ENCODE measurements around the gene RHO.

The RHO gene

GRCh38 chr3:129548104-129548965 lies 19.9 kb downstream of the RHO start:
- no peak for DNase-seq

- DNase-seq = no peak
Observed at GRCh38 chr3:129549006-129549800, 20.8 kb downstream of the RHO start.

- DNase-seq = no peak
Observed at GRCh38 chr3:129549805-129550204, 21.4 kb downstream of the RHO start.

- no peak for DNase-seq
Observed at GRCh38 chr3:129552287-129553050, 24.0 kb downstream of the RHO start.

GRCh38 chr3:129553171-129553570 lies 24.7 kb downstream of the RHO start:
- DNase-seq = no peak

GRCh38 chr3:129553719-129554118 lies 25.3 kb downstream of the RHO start:
- no peak for DNase-seq

GRCh38 chr3:129554356-129555152 lies 26.1 kb downstream of the RHO start:
- DNase-seq = no peak

GRCh38 chr3:129555153-129555550 lies 26.7 kb downstream of the RHO start:
- DNase-seq = no peak

- no peak for DNase-seq
Observed at GRCh38 chr3:129555616-129556357, 27.3 kb downstream of the RHO start.

- no peak for DNase-seq
Observed at GRCh38 chr3:129556358-129556695, 27.9 kb downstream of the RHO start.

- no peak for DNase-seq
Observed at GRCh38 chr3:129556890-129557547, 28.6 kb downstream of the RHO start.

GRCh38 chr3:129557548-129557894 lies 29.1 kb downstream of the RHO start:
- DNase-seq = no peak

- DNase-seq = no peak
Observed at GRCh38 chr3:129558081-129558771, 29.8 kb downstream of the RHO start.

GRCh38 chr3:129558772-129559564 lies 30.5 kb downstream of the RHO start:
- no peak for DNase-seq

- no peak for DNase-seq
Observed at GRCh38 chr3:129559565-129560079, 31.2 kb downstream of the RHO start.

GRCh38 chr3:129560269-129560787 lies 31.9 kb downstream of the RHO start:
- no peak for DNase-seq

GRCh38 chr3:129560911-129561594 lies 32.6 kb downstream of the RHO start:
- no peak for DNase-seq

- no peak for DNase-seq
Observed at GRCh38 chr3:129561619-129562248, 33.3 kb downstream of the RHO start.
